ENCODE data around the gene MALSU1.

GRCh38 chr7:23293500-23294073 is 5.6 kb upstream of the MALSU1 start:
- no peak for TF ChIP-seq POLR2AphosphoS5 (IDR thresholded peaks at IDR 0.05)
- TF ChIP-seq POLR2A (IDR thresholded peaks at IDR 0.05), result no peak
- no peak for TF ChIP-seq CTCF (IDR thresholded peaks at IDR 0.05)
